HepG2 (cell line): Measurements from ENCODE around the gene MARF1. TPM values are rescaled to one million over a fixed set of nuclear protein-coding genes. Genes with fewer than 3 reads are reported as not detected.

ENCODE experiments used
- AFF4 ChIP-seq: sonication (generic); formaldehyde crosslinking; IDR thresholded peaks from 2 replicates; pipeline ENCODE4 v1.4.0; 2020; ENCODE audit warnings: missing genetic modification reagents
- CEBPG ChIP-seq: IDR thresholded peaks from 2 replicates; pipeline ENCODE4 v1.6.1; 2016
- CREB1 ChIP-seq, 2 experiments: fragments of 450-650 bp in 1 of 2; IDR thresholded peaks; 2 replicates each; pipeline ENCODE4 v1.6.1; 2016 to 2017; ENCODE audit warnings: control low read depth in 1 of 2, mild to moderate bottlenecking in 1 of 2, missing compliant biosample characterization in 1 of 2, missing genetic modification characterization in 1 of 2
- FOSL2 ChIP-seq: sonication (generic); formaldehyde crosslinking; IDR thresholded peaks from 2 replicates; pipeline ENCODE4 v1.4.0; 2020; ENCODE audit warnings: missing genetic modification reagents
- MBD4 ChIP-seq: IDR thresholded peaks from 2 replicates; pipeline ENCODE4 v1.6.1; 2012; ENCODE audit warnings: low read length, inconsistent platforms, borderline replicate concordance
- PATZ1 ChIP-seq: sonication (generic); formaldehyde crosslinking; IDR thresholded peaks from 2 replicates; pipeline ENCODE4 v1.4.0; 2020; ENCODE audit warnings: missing genetic modification reagents
- PAXIP1 ChIP-seq: sonication (generic); formaldehyde crosslinking; conservative IDR thresholded peaks from 2 replicates; pipeline ENCODE4 v1.4.0; 2020; ENCODE audit warnings: mild to moderate bottlenecking, missing genetic modification reagents, moderate library complexity
- PHF21A ChIP-seq: sonication (generic); formaldehyde crosslinking; IDR thresholded peaks from 2 replicates; pipeline ENCODE4 v1.5.0; 2020; ENCODE audit warnings: mild to moderate bottlenecking, missing genetic modification reagents
- RERE ChIP-seq: IDR thresholded peaks from 2 replicates; pipeline ENCODE4 v1.6.1; 2016; ENCODE audit warnings: low read depth, missing genetic modification reagents, missing compliant biosample characterization
- SRSF4 ChIP-seq: fragments of 200-400 bp; formaldehyde crosslinking; IDR thresholded peaks from one replicate; pipeline ENCODE4 v1.6.1; 2018; ENCODE audit warnings: mild to moderate bottlenecking, low read depth, low read length, moderate library complexity; ENCODE audit not compliant: poor library complexity, severe bottlenecking
- TEAD3 ChIP-seq: optimal IDR thresholded peaks from 2 replicates; pipeline ENCODE3; 2016; ENCODE audit warnings: borderline replicate concordance
- THAP11 ChIP-seq: IDR thresholded peaks from 2 replicates; pipeline ENCODE4 v1.6.1; 2016; ENCODE audit warnings: missing biosample characterization, missing genetic modification reagents
- ZNF441 ChIP-seq: sonication (generic); formaldehyde crosslinking; IDR thresholded peaks from 2 replicates; pipeline ENCODE4 v1.7.0; 2021; ENCODE audit warnings: missing genetic modification reagents, borderline replicate concordance
- polyA plus RNA-seq, 8 experiments: library from polyadenylated mRNA; depleted of rRNA in 3 of 8; stranded (reverse) in 7 of 8; unstranded in 1 of 8; fragments of >200 nt; fragmentation: Illumina TruSeq in 4 of 8; extraction: Trizol in 4 of 8; gene quantifications; 2 replicates each; pipeline versions ENCODE4 v1.2.1 to v1.2.3, GENCODE V29; 2011 to 2016; ENCODE audit warnings: low read depth in 4 of 8, missing spikeins in 1 of 8, mixed read lengths in 1 of 8; ENCODE audit not compliant: insufficient read depth in 1 of 8
- total RNA-seq, 5 experiments: library from RNA; depleted of rRNA; stranded (reverse); fragments of >200 nt; fragmentation: Illumina TruSeq; extraction: Trizol; gene quantifications; 2 replicates each; pipeline ENCODE4 v1.2.3, GENCODE V29; 2016; ENCODE audit warnings: low read depth in 1 of 5

Gene MARF1
- total and polyA plus RNA-seq, 2 of the 13 experiments (the other 11 are each of a cell fraction or from before 2014, with no cell fraction given): 8.7 to 20.7 TPM

- TF ChIP-seq PAXIP1 (CRISPR knock-in tag): peak; percentile 76
- no peak for TF ChIP-seq AFF4 (CRISPR knock-in tag)
- TF ChIP-seq PATZ1 (CRISPR knock-in tag): peak; percentile 53
- peak; percentile 76 for TF ChIP-seq TEAD3 (CRISPR knock-in tag)
- TF ChIP-seq THAP11: peak; percentile 37; the same call in 1 of the 2 replicates
- no peak for TF ChIP-seq MBD4
- TF ChIP-seq CEBPG (CRISPR knock-in tag): peak; percentile 88
- peak; percentile 42; the same call in 1 of the 2 replicates for TF ChIP-seq ZNF441 (CRISPR knock-in tag)
- no peak for TF ChIP-seq CREB1 (IDR thresholded peaks at IDR 0.05)
- no peak for TF ChIP-seq CREB1 (CRISPR knock-in tag; IDR thresholded peaks at IDR 0.05)
- TF ChIP-seq RERE (CRISPR knock-in tag): 0 out of 2 replicates have a peak, but pooled peaks have one; percentile 14
- no peak for TF ChIP-seq SRSF4
- peak; percentile 40; the same call in 1 of the 2 replicates for TF ChIP-seq FOSL2 (CRISPR knock-in tag)
- TF ChIP-seq PHF21A: peak; percentile 33; the same call in 1 of the 2 replicates
These were observed 70.5 kb downstream of the MARF1 start (continued) for GRCh38 chr16:15572329-15573001.
